NK-92 (cell line): ENCODE measurements around the gene LTBR.

Experiments
- DNase-seq: peaks from one replicate; lab custom pipeline; 2025; ENCODE audit not compliant: unreplicated experiment; lab: John Stamatoyannopoulos, UW

The LTBR gene

GRCh38 chr12:6346235-6346832, 37.6 kb upstream of the LTBR start:
- no peak for DNase-seq

- no peak for DNase-seq
These were observed 37.0 kb upstream of the LTBR start for GRCh38 chr12:6346942-6347341.

GRCh38 chr12:6347367-6348338, 36.3 kb upstream of the LTBR start:
- DNase-seq, result no peak

GRCh38 chr12:6351622-6352021, 32.3 kb upstream of the LTBR start:
- DNase-seq, result no peak

GRCh38 chr12:6352193-6353173, 31.5 kb upstream of the LTBR start:
- DNase-seq, result no peak

- no peak for DNase-seq
These were observed 29.2 kb upstream of the LTBR start for GRCh38 chr12:6354495-6355393.

- no peak for DNase-seq
These were observed 28.2 kb upstream of the LTBR start for GRCh38 chr12:6355491-6356373.

GRCh38 chr12:6356374-6356820, 27.6 kb upstream of the LTBR start:
- DNase-seq, result no peak

GRCh38 chr12:6358881-6359280, 25.1 kb upstream of the LTBR start:
- DNase-seq, result no peak

GRCh38 chr12:6360080-6360571, 23.8 kb upstream of the LTBR start:
- no peak for DNase-seq

- DNase-seq, result no peak
These were observed 23.1 kb upstream of the LTBR start for GRCh38 chr12:6360578-6361490.

- DNase-seq, result no peak
These were observed 22.1 kb upstream of the LTBR start for GRCh38 chr12:6361834-6362233.

- DNase-seq, result no peak
These were observed 21.6 kb upstream of the LTBR start for GRCh38 chr12:6362403-6362802.

GRCh38 chr12:6363010-6363329, 21.0 kb upstream of the LTBR start:
- no peak for DNase-seq

- DNase-seq, result no peak
These were observed 20.5 kb upstream of the LTBR start for GRCh38 chr12:6363330-6364043.

GRCh38 chr12:6364044-6364374, 20.0 kb upstream of the LTBR start:
- DNase-seq, result no peak
